SJSA1 (cell line): Measurements from ENCODE around the gene FAM184B. TPM values are rescaled to one million over a fixed set of nuclear protein-coding genes. Genes with fewer than 3 reads are reported as not detected.

Source experiments
- DNase-seq, 2 experiments: peaks; one replicate each; pipeline ENCODE4 v3.0.0-alpha.2; 2015 to 2020; ENCODE audit warnings: low spot score in 2 of 2, low read depth in 1 of 2
- H3K27ac ChIP-seq: fragments of 250-450 bp; sonication (Bioruptor Pico); 2 replicates; pipeline ENCODE4 v1.5.1; 2020; ENCODE audit warnings: mild to moderate bottlenecking, moderate library complexity
- H3K27me3 ChIP-seq: fragments of 250-450 bp; sonication (Bioruptor Pico); replicated peaks from 2 replicates; pipeline ENCODE4 v1.5.1; 2020; ENCODE audit warnings: mild to moderate bottlenecking, moderate library complexity
- H3K36me3 ChIP-seq: fragments of 250-450 bp; sonication (Bioruptor Pico); 2 replicates; pipeline ENCODE4 v1.5.1; 2020; ENCODE audit warnings: mild to moderate bottlenecking
- H3K4me1 ChIP-seq: fragments of 250-450 bp; sonication (Bioruptor Pico); replicated peaks from 2 replicates; pipeline ENCODE4 v1.6.1; 2021; ENCODE audit warnings: mild to moderate bottlenecking
- H3K4me3 ChIP-seq: fragments of 250-450 bp; sonication (Bioruptor Pico); 2 replicates; pipeline ENCODE4 v1.5.1; 2020; ENCODE audit warnings: mild to moderate bottlenecking
- H3K9me3 ChIP-seq: fragments of 250-450 bp; sonication (Bioruptor Pico); replicated peaks from 2 replicates; pipeline ENCODE4 v1.5.1; 2020; ENCODE audit warnings: mild to moderate bottlenecking
- total RNA-seq: library from RNA; depleted of rRNA; stranded (reverse); fragments of >200 nt; shearing (Covaris generic); gene quantifications from 2 replicates; pipeline ENCODE4 v1.2.3, GENCODE V29; 2014

Gene FAM184B
- total RNA-seq, 1 experiment from 2014 or later, result not detected

DNA sequence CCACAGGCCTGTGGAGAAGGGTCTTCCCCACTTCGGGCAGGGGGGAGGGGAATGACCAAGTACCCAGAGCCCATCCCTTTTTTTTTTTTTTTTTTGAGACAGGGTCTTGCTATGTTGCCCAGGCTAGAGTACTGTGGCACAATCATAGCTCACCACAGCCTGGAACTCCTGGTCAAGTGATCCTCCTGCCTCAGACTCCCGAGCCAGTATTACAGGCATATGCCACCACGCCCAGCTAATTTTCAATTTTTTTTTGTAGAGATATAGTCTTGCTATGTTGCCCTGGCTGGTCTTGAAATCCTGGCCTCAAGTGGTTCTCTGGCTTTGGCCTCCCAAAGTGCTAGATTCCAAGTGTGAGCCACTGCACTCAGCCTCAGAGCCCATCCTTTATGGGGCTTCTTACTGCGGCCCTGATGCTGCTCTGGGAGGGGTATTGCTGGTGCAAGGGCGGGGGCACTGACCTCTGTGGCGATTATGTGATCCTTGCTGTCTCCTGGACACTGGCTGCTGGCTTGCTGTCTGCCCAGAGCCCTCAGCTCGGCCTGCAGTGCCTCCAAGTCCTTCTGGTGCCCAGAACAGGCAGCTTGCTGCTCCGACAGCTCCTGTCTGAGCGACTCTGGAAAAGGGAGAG lies 134.1 kb downstream of the FAM184B start:
- DNase-seq, result no peak
- H3K4me3 ChIP-seq, result no peak overlapping the region
- no peaks in the 10 kb centered on the region for H3K36me3 ChIP-seq
- no peaks in the 10 kb centered on the region for H3K27me3 ChIP-seq
- H3K9me3 ChIP-seq, result no peaks in the 10 kb centered on the region
- H3K27ac ChIP-seq, result no peak overlapping the region
- no peaks in the 10 kb centered on the region for H3K4me1 ChIP-seq

DNA sequence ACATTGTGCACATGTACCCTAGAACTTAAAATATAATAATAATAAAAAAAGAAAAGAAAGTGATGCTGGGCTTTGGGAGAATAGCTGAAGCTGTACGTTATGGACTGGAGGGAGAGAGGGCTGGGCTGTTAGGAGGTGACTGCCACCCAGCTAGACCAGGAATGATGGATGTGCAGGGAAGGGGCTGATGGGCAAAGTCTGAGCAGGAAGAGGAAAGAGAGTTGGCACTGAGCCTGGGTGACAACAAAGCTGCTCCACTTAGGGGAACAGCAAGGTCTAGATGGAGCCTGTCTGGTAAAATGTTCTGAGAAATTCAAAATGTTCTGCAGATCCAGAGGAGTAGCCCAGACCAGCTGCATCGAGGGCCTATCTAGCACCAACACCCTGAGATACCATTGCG lies 134.7 kb downstream of the FAM184B start:
- Histone ChIP-seq H3K27me3 (no peaks in the 10 kb centered on the region), H3K36me3 (no peaks in the 10 kb centered on the region), H3K4me3 (no peak overlapping the region), H3K9me3 (no peaks in the 10 kb centered on the region), H3K27ac (no peak overlapping the region), H3K4me1 (no peaks in the 10 kb centered on the region)
- DNase-seq, result no peak

DNA sequence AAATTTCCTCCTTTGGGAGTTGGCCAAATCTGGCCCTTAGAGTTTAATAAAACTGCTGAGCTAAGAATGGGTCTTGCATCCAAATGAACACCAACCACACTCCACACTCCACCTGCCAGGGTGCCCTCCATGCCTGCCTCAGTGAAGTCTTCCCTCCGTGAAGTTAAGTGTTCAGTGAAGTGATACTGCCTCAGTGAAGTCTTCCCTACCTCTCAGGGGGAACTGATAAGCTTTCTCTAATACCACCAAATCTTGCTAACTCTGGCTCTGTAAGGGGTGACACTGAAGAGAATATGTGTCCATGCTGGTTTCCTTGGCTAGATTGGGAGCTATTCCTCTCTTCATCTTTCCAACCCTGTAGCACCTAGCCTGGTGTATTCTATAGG lies 139.0 kb downstream of the FAM184B start:
- H3K4me3 ChIP-seq, result no peak overlapping the region
- H3K27ac ChIP-seq, result no peak overlapping the region
- H3K36me3 ChIP-seq, result no peaks in the 10 kb centered on the region
- H3K27me3 ChIP-seq, result no peaks in the 10 kb centered on the region
- no peaks in the 10 kb centered on the region for H3K9me3 ChIP-seq
- no peaks in the 10 kb centered on the region for H3K4me1 ChIP-seq
- no peak for DNase-seq

- Histone ChIP-seq H3K27me3 (no peaks in the 10 kb centered on the region), H3K36me3 (no peaks in the 10 kb centered on the region)
- no peak for DNase-seq
Measured at GRCh38 chr4:17639136-17639535, 142.3 kb downstream of the FAM184B start.

DNA sequence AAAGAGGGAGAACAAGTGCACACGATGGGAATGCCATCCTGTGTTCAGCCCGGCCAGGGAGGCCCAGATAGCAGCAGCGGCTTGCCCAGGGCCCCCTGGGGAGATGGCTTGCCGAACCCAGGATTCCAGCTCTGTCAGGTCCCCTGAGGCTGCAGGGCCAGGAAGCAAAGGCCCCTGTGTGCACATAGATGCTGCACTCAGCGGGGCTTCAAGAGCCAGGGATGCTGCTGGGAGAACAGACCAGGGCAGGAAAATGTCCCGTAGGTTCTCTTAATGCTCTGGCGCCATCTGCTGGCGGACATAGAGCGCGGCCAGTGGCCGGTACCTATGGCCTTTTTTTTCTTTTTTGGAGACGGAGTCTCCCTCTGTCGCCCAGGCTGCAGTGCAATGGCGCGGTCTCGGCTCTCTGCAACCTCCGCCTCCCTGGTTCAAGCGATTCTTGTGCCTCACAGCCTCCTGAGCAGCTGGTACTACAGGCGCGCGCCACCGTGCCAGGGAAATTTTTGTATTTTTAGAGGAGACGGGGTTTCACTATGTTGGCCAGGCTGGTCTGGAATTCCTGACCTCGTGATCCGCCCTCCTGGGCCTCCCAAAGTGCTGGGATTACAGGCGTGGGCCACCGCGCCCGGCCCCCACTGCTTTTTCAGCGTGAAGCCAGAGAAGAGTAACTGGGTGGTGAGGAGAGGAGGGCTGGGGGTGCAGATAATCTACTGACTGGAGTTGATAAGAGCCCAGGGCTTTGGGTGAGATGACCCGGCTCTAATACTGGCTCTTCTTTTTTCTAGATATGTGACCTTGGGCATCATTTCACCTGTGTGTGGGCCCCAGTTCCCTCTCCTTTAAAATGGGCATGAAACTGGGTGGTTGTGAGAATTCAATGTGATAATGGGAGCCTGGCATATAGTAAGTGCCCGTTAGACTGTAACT lies 144.5 kb downstream of the FAM184B start:
- H3K9me3 ChIP-seq, result no peaks in the 10 kb centered on the region
- peak; percentile 44 to 47 for DNase-seq
- H3K27ac ChIP-seq, result no peak overlapping the region
- no peaks in the 10 kb centered on the region for H3K4me1 ChIP-seq
- no peaks in the 10 kb centered on the region; the same call in 1 of the 2 replicates for H3K36me3 ChIP-seq
- H3K4me3 ChIP-seq, result no peak overlapping the region
- H3K27me3 ChIP-seq, result no peaks in the 10 kb centered on the region

More at GRCh38 chr4:17639136-17639535, 142.3 kb downstream of the FAM184B start:
- no peak overlapping the region for H3K4me3 ChIP-seq
- H3K4me1 ChIP-seq, result no peaks in the 10 kb centered on the region
- no peaks in the 10 kb centered on the region for H3K9me3 ChIP-seq
- no peak overlapping the region for H3K27ac ChIP-seq

GRCh38 chr4:17636341-17636695 lies 145.1 kb downstream of the FAM184B start:
- Histone ChIP-seq H3K4me3 (no peak overlapping the region), H3K9me3 (no peaks in the 10 kb centered on the region), H3K36me3 (peaks cover 3% of the 10 kb centered on the region; the same call in 1 of the 2 replicates), H3K27ac (no peak overlapping the region), H3K4me1 (no peaks in the 10 kb centered on the region), H3K27me3 (no peaks in the 10 kb centered on the region)
- no peak for DNase-seq

GRCh38 chr4:17635056-17635455 lies 146.4 kb downstream of the FAM184B start:
- Histone ChIP-seq H3K4me1 (no peaks in the 10 kb centered on the region), H3K27ac (no peak overlapping the region), H3K4me3 (no peak overlapping the region), H3K9me3 (no peaks in the 10 kb centered on the region), H3K36me3 (peaks cover 3% of the 10 kb centered on the region; the same call in 1 of the 2 replicates), H3K27me3 (no peaks in the 10 kb centered on the region)
- no peak for DNase-seq

- peaks cover 6% of the 10 kb centered on the region for H3K36me3 ChIP-seq
- H3K4me3 ChIP-seq, result no peak overlapping the region
- no peaks in the 10 kb centered on the region for H3K9me3 ChIP-seq
- no peak for DNase-seq
- no peaks in the 10 kb centered on the region for H3K4me1 ChIP-seq
- no peak overlapping the region for H3K27ac ChIP-seq
- H3K27me3 ChIP-seq, result no peaks in the 10 kb centered on the region
Measured at GRCh38 chr4:17633600-17633999, 147.8 kb downstream of the FAM184B start.

DNA sequence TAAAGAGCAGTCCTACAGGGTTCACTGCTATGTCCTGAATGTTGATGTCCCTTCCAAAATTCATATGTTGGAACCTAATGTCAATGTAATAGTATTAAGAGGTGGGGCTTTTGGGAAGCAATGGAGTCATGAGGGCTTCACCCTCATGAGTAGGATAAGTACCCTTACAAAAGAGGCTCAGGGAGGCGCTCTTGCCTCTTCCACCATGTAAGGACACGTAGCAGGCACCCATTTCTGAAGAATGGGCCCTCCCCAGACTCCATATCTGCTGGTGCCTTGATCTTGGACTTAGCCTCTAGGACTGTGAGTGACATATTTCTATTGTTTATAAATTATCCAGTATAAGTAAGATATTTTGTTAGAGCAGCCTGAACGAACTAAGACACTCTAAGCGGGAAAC lies 151.2 kb downstream of the FAM184B start:
- Histone ChIP-seq H3K27me3 (no peaks in the 10 kb centered on the region), H3K4me3 (no peak overlapping the region), H3K27ac (no peak overlapping the region), H3K4me1 (no peaks in the 10 kb centered on the region), H3K36me3 (peaks cover 16% of the 10 kb centered on the region), H3K9me3 (no peaks in the 10 kb centered on the region)
- DNase-seq, result no peak

GRCh38 chr4:17624821-17625220 lies 156.6 kb downstream of the FAM184B start:
- H3K36me3 ChIP-seq, result peaks cover 27% of the 10 kb centered on the region
- DNase-seq, result no peak
- H3K27me3 ChIP-seq, result no peaks in the 10 kb centered on the region
- no peaks in the 10 kb centered on the region for H3K9me3 ChIP-seq
- no peak overlapping the region for H3K27ac ChIP-seq
- H3K4me3 ChIP-seq, result no peak overlapping the region
- H3K4me1 ChIP-seq, result no peaks in the 10 kb centered on the region

DNA sequence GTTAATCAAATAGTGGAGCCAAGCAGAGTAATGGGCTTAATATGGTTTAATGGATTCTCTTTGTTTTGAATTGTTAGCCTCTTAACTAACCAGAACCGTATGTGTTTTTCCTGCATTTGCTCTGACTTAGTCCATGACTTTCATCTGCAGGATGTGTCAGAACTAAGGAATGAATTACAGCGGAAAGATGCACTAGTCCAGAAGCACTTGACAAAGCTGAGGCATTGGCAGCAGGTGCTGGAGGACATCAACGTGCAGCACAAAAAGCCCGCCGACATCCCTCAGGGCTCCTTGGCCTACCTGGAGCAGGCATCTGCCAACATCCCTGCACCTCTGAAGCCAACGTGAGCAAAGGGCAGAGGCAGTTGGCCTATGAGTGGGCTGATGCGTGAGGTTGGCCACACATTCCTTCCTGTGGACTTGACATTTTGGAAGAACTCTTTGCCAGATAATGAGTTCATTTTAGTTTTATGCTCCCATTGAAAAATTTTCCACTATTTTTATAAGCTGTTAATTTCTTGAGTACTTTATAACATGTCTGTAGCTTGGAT lies 157.9 kb downstream of the FAM184B start:
- H3K27me3 ChIP-seq, result no peaks in the 10 kb centered on the region
- DNase-seq, result no peak
- H3K36me3 ChIP-seq, result peaks cover 23% of the 10 kb centered on the region
- no peaks in the 10 kb centered on the region for H3K4me1 ChIP-seq
- no peak overlapping the region for H3K27ac ChIP-seq
- no peak overlapping the region for H3K4me3 ChIP-seq
- no peaks in the 10 kb centered on the region for H3K9me3 ChIP-seq

DNA sequence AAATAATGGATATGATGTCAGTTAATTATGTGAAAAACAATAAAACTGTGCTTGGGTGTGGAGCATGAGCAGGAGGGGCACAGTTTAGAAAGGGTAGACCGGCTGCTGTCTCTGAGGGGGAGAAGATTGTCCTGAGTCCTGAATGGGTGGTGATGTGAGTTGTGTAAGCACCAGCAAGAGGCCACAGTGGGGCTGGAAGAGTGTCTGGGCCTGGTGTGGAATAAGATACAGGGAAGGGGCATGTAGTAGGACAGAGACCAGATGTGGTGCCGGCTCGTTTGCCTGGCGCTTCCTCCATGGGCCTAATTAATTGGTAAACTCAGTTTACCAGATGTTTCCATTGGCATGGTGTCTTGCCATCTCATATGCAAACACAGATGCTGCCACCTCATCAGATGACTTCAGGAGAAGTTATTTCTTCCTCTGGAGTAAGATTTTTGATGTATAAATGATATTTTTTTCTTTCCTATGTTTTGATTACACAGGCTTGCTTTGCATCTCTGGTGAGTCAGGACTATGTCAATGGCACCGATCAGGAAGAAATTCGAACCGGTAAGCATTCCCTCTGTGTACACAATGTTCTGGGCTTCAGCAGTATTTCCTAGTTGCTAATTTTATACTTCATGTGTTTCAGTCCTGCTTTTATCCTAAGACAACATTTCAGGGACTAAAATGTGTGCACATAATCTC lies 161.9 kb downstream of the FAM184B start:
- no peak for DNase-seq
- Histone ChIP-seq H3K4me3 (no peak overlapping the region), H3K27me3 (no peaks in the 10 kb centered on the region), H3K9me3 (no peaks in the 10 kb centered on the region), H3K27ac (no peak overlapping the region), H3K4me1 (no peaks in the 10 kb centered on the region), H3K36me3 (peaks cover 16% of the 10 kb centered on the region)

DNA sequence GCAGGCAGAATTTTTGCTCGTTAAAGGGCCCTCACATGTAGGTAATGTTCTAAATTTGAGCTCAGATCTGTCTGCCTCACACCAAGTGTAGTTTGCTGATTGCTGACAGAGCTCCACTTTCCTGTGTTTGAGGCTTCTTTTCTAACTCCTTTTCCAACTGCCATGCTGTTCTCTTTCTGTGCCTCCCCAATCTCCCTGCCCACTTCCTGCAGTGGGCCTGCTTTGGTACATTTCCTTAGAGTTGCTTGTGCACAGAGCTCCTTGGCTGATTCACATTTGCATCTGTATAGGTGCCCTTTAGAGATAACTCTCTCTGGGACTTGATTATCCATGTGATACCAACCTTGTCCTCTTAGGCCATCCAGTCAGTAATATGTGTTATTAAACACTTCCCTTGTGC lies 162.5 kb downstream of the FAM184B start:
- no peak overlapping the region for H3K27ac ChIP-seq
- H3K36me3 ChIP-seq, result peaks cover 16% of the 10 kb centered on the region
- no peaks in the 10 kb centered on the region for H3K4me1 ChIP-seq
- H3K9me3 ChIP-seq, result no peaks in the 10 kb centered on the region
- DNase-seq, result no peak
- H3K27me3 ChIP-seq, result no peaks in the 10 kb centered on the region
- no peak overlapping the region for H3K4me3 ChIP-seq

GRCh38 chr4:17616283-17616682 lies 165.1 kb downstream of the FAM184B start:
- no peak for DNase-seq
- H3K27me3 ChIP-seq, result no peaks in the 10 kb centered on the region
- 0 out of 2 replicates have a peak, but pooled peaks cover 3% of the 10 kb centered on the region for H3K36me3 ChIP-seq
- H3K4me1 ChIP-seq, result no peaks in the 10 kb centered on the region
- no peak overlapping the region for H3K27ac ChIP-seq
- no peak overlapping the region for H3K4me3 ChIP-seq
- no peaks in the 10 kb centered on the region for H3K9me3 ChIP-seq
